Subcutaneous abdominal adipose tissue (tissue), 5 donors: Measurements from ENCODE around the gene BCAS3.

Experiments used
- H3K27ac ChIP-seq: one replicate; pipeline ENCODE4 v1.7.0; 2013; ENCODE audit warnings: low read depth, mild to moderate bottlenecking, inconsistent platforms, low read length, moderate library complexity
- H3K27me3 ChIP-seq, 5 donors: one replicate each; pipeline ENCODE4 v1.7.0; 2013; ENCODE audit warnings: low read length in 5 of 5, inconsistent platforms in 1 of 5; ENCODE audit not compliant: control insufficient read depth in 5 of 5, insufficient read depth in 4 of 5
- H3K36me3 ChIP-seq, 5 donors: one replicate each; pipeline ENCODE4 v1.7.0; 2013; ENCODE audit warnings: low read length in 5 of 5; ENCODE audit not compliant: control insufficient read depth in 5 of 5, insufficient read depth in 5 of 5
- H3K4me1 ChIP-seq, 5 donors: one replicate each; pipeline ENCODE4 v1.7.0; 2013; ENCODE audit warnings: low read length in 5 of 5, mild to moderate bottlenecking in 3 of 5, moderate library complexity in 1 of 5; ENCODE audit not compliant: control insufficient read depth in 5 of 5, insufficient read depth in 5 of 5
- H3K4me3 ChIP-seq, 5 donors: one replicate each; pipeline ENCODE4 v1.7.0; 2013; ENCODE audit warnings: low read length in 5 of 5, low read depth in 1 of 5
- H3K9ac ChIP-seq, 5 donors: one replicate each; pipeline ENCODE4 v1.7.0; 2013; ENCODE audit warnings: low read length in 5 of 5, mild to moderate bottlenecking in 4 of 5, moderate library complexity in 3 of 5
- H3K9me3 ChIP-seq, 5 donors: one replicate each; pipeline ENCODE4 v1.7.0; 2013; ENCODE audit warnings: low read length in 5 of 5; ENCODE audit not compliant: control insufficient read depth in 5 of 5
- donor health status: healthy.
- donor health status: healthy.
- donor health status: healthy.
- donor health status: healthy.
- donor health status: healthy.

Gene BCAS3

GRCh38 chr17:61070649-61071048 lies 393.0 kb downstream of the BCAS3 start:
- H3K9me3 ChIP-seq = no peaks in the 10 kb centered on the region
- peaks cover 0 to 4% (median 0%) of the 10 kb centered on the region in 5 donors for H3K36me3 ChIP-seq
- H3K9ac ChIP-seq = no peak overlapping the region
- no peak overlapping the region for H3K4me3 ChIP-seq
- H3K27me3 ChIP-seq = no peaks in the 10 kb centered on the region
- peaks cover 0 to 2% (median under 1%) of the 10 kb centered on the region in 5 donors for H3K4me1 ChIP-seq
- no peak overlapping the region for H3K27ac ChIP-seq

- no peak overlapping the region for H3K27ac ChIP-seq
- no peaks in the 10 kb centered on the region for H3K9me3 ChIP-seq
- no peaks in the 10 kb centered on the region for H3K4me1 ChIP-seq
- no peak overlapping the region for H3K4me3 ChIP-seq
- H3K27me3 ChIP-seq = no peaks in the 10 kb centered on the region
- peaks cover 0 to 6% (median 3%) of the 10 kb centered on the region in 5 donors for H3K36me3 ChIP-seq
- H3K9ac ChIP-seq = no peak overlapping the region
Observed at GRCh38 chr17:61072648-61073047, 395.0 kb downstream of the BCAS3 start.

GRCh38 chr17:61073131-61073530 lies 395.5 kb downstream of the BCAS3 start:
- Histone ChIP-seq H3K9ac (no peak overlapping the region), H3K4me1 (no peaks in the 10 kb centered on the region), H3K9me3 (no peaks in the 10 kb centered on the region), H3K27ac (no peak overlapping the region), H3K27me3 (no peaks in the 10 kb centered on the region), H3K36me3 (peaks cover 2 to 6% (median 4%) of the 10 kb centered on the region in 5 donors), H3K4me3 (no peak overlapping the region)

GRCh38 chr17:61073799-61074513 lies 396.3 kb downstream of the BCAS3 start:
- Histone ChIP-seq H3K27me3 (no peaks in the 10 kb centered on the region), H3K9me3 (no peaks in the 10 kb centered on the region)

GRCh38 chr17:61075988-61076387 lies 398.3 kb downstream of the BCAS3 start:
- Histone ChIP-seq H3K4me3 (no peak overlapping the region), H3K27ac (no peak overlapping the region), H3K9me3 (no peaks in the 10 kb centered on the region), H3K36me3 (peaks cover 3 to 9% (median 6%) of the 10 kb centered on the region in 5 donors), H3K27me3 (no peaks in the 10 kb centered on the region), H3K4me1 (no peaks in the 10 kb centered on the region), H3K9ac (no peak overlapping the region)

More at GRCh38 chr17:61073799-61074513, 396.3 kb downstream of the BCAS3 start:
- H3K4me1 ChIP-seq = no peaks in the 10 kb centered on the region
- peaks cover 3 to 9% (median 6%) of the 10 kb centered on the region in 5 donors for H3K36me3 ChIP-seq
- H3K27ac ChIP-seq = no peak overlapping the region
- no peak overlapping the region for H3K4me3 ChIP-seq
- H3K9ac ChIP-seq = no peak overlapping the region

- peaks cover 3 to 9% (median 6%) of the 10 kb centered on the region in 5 donors for H3K36me3 ChIP-seq
- no peak overlapping the region for H3K27ac ChIP-seq
- no peaks in the 10 kb centered on the region for H3K4me1 ChIP-seq
- H3K9ac ChIP-seq = no peak overlapping the region
- no peak overlapping the region for H3K4me3 ChIP-seq
- H3K27me3 ChIP-seq = no peaks in the 10 kb centered on the region
- H3K9me3 ChIP-seq = no peaks in the 10 kb centered on the region
Observed at GRCh38 chr17:61076621-61077031, 399.0 kb downstream of the BCAS3 start.

- Histone ChIP-seq H3K27ac (no peak overlapping the region), H3K9ac (no peak overlapping the region), H3K36me3 (peaks cover 0 to 15% (median 6%) of the 10 kb centered on the region in 5 donors), H3K9me3 (no peaks in the 10 kb centered on the region), H3K27me3 (no peaks in the 10 kb centered on the region), H3K4me3 (no peak overlapping the region), H3K4me1 (no peaks in the 10 kb centered on the region)
Observed at GRCh38 chr17:61081959-61082358, 404.3 kb downstream of the BCAS3 start.

- H3K27ac ChIP-seq = no peak overlapping the region
- H3K9me3 ChIP-seq = no peaks in the 10 kb centered on the region
Observed at GRCh38 chr17:61084260-61084659, 406.6 kb downstream of the BCAS3 start.

GRCh38 chr17:61087024-61087423 lies 409.4 kb downstream of the BCAS3 start:
- no peak overlapping the region for H3K27ac ChIP-seq
- no peaks in the 10 kb centered on the region for H3K4me1 ChIP-seq
- H3K9me3 ChIP-seq = peaks cover 0 to 4% (median 0%) of the 10 kb centered on the region in 5 donors
- H3K36me3 ChIP-seq = peaks cover 0 to 13% (median 0%) of the 10 kb centered on the region in 5 donors
- no peak overlapping the region for H3K4me3 ChIP-seq
- no peak overlapping the region for H3K9ac ChIP-seq
- H3K27me3 ChIP-seq = no peaks in the 10 kb centered on the region

More at GRCh38 chr17:61084260-61084659, 406.6 kb downstream of the BCAS3 start:
- Histone ChIP-seq H3K4me3 (no peak overlapping the region), H3K27me3 (no peaks in the 10 kb centered on the region), H3K4me1 (no peaks in the 10 kb centered on the region), H3K36me3 (peaks cover 0 to 15% (median 0%) of the 10 kb centered on the region in 5 donors), H3K9ac (no peak overlapping the region)

GRCh38 chr17:61088556-61088955 lies 410.9 kb downstream of the BCAS3 start:
- Histone ChIP-seq H3K9ac (no peak overlapping the region), H3K4me1 (no peaks in the 10 kb centered on the region), H3K27ac (no peak overlapping the region), H3K4me3 (no peak overlapping the region), H3K27me3 (no peaks in the 10 kb centered on the region), H3K36me3 (peaks cover 0 to 18% (median 0%) of the 10 kb centered on the region in 5 donors), H3K9me3 (peaks cover 0 to 10% (median 4%) of the 10 kb centered on the region in 5 donors)
